GM12878 (cell line): Measurements from ENCODE around the gene FAM111B. TPM values are rescaled to one million over a fixed set of nuclear protein-coding genes. Genes with fewer than 3 reads are reported as not detected.

Experiments
- CREM ChIP-seq: IDR thresholded peaks from 2 replicates; pipeline ENCODE4 v1.6.1; 2014; ENCODE audit warnings: antibody characterized with exemption, low read depth
- EZH2 ChIP-seq: IDR thresholded peaks from 2 replicates; pipeline ENCODE4 v1.6.1; 2012; ENCODE audit warnings: low read depth, mild to moderate bottlenecking, control low read depth, inconsistent platforms, low read length, borderline replicate concordance; ENCODE audit not compliant: control insufficient read depth
- LARP7 ChIP-seq: fragments of 450-650 bp; IDR thresholded peaks from 2 replicates; pipeline ENCODE4 v1.6.1; 2017; ENCODE audit warnings: mild to moderate bottlenecking
- MLLT1 ChIP-seq: fragments of 450-650 bp; IDR thresholded peaks from 2 replicates; pipeline ENCODE4 v1.6.1; 2016; ENCODE audit warnings: mild to moderate bottlenecking
- MTA2 ChIP-seq: fragments of 450-650 bp; IDR thresholded peaks from 2 replicates; pipeline ENCODE4 v1.6.1; 2016; ENCODE audit warnings: low read depth, mild to moderate bottlenecking, moderate library complexity
- MYC ChIP-seq: IDR thresholded peaks from 2 replicates; pipeline ENCODE4 v1.6.1; 2011; ENCODE audit warnings: mild to moderate bottlenecking, low read length, moderate library complexity, inconsistent platforms; ENCODE audit not compliant: insufficient read depth, insufficient replicate concordance, insufficient read length, severe bottlenecking
- SPI1 ChIP-seq: IDR thresholded peaks from 2 replicates; pipeline ENCODE4 v1.6.1; 2011; ENCODE audit warnings: low read depth, mild to moderate bottlenecking, low read length, moderate library complexity, borderline replicate concordance; ENCODE audit not compliant: insufficient read depth
- TCF7 ChIP-seq: IDR thresholded peaks from 2 replicates; pipeline ENCODE4 v1.6.1; 2014; ENCODE audit warnings: antibody characterized with exemption, borderline replicate concordance
- polyA plus RNA-seq, 11 experiments: library from polyadenylated mRNA; depleted of rRNA in 4 of 11; unstranded in 6 of 11; stranded (reverse) in 5 of 11; fragments of >200 nt; fragmentation: Nextera tagmentation in 4 of 11; fragmentation: Illumina TruSeq in 1 of 11; extraction: Ambion mirVana in 4 of 11; extraction: Trizol in 1 of 11; gene quantifications; 1 replicate in 1 of 11; 2 replicates in 10 of 11; pipeline versions ENCODE4 v1.2.1 to v1.2.3, GENCODE V29; 2011 to 2016; ENCODE audit warnings: inconsistent platforms in 2 of 11, missing spikeins in 2 of 11, low read depth in 1 of 11
- total RNA-seq, 4 experiments: library from RNA; depleted of rRNA in 3 of 4; stranded (reverse); fragments of >200 nt in 3 of 4; fragmentation: Illumina TruSeq in 1 of 4; extraction: Trizol in 1 of 4; gene quantifications; 2 replicates each; pipeline versions ENCODE4 v1.2.1 to v1.2.3, GENCODE V29; 2013 to 2021
- TF ChIP-seq, protein P1 (sequence below): fragments of 450-650 bp; IDR thresholded peaks from 2 replicates; pipeline ENCODE4 v1.6.1; 2017; ENCODE audit warnings: mild to moderate bottlenecking
- TF ChIP-seq, protein P2 (sequence below): fragments of 450-650 bp; IDR thresholded peaks from 2 replicates; pipeline ENCODE4 v1.6.1; 2018; ENCODE audit warnings: borderline replicate concordance, mild to moderate bottlenecking; ENCODE audit not compliant: partially characterized antibody
- TF ChIP-seq, protein P3 (sequence below): fragments of 450-650 bp; IDR thresholded peaks from 2 replicates; pipeline ENCODE4 v1.6.1; 2016; ENCODE audit warnings: mild to moderate bottlenecking, moderate library complexity, borderline replicate concordance

FAM111B gene
- total and polyA plus RNA-seq, 10 of the 15 experiments (the other 5 are each of a cell fraction or from before 2014, with no cell fraction given) = 35.9 to 97.2 (median 62.1) TPM

- TF ChIP-seq SPI1 (no peak), TCF7 (no peak), CREM (no peak), EZH2 (no peak), MTA2 (peak; percentile 43; the same call in 1 of the 2 replicates), LARP7 (peak; percentile 12; the same call in 1 of the 2 replicates), MLLT1 (peak; percentile 88), MYC (no peak)
- TF ChIP-seq, protein P1, sequence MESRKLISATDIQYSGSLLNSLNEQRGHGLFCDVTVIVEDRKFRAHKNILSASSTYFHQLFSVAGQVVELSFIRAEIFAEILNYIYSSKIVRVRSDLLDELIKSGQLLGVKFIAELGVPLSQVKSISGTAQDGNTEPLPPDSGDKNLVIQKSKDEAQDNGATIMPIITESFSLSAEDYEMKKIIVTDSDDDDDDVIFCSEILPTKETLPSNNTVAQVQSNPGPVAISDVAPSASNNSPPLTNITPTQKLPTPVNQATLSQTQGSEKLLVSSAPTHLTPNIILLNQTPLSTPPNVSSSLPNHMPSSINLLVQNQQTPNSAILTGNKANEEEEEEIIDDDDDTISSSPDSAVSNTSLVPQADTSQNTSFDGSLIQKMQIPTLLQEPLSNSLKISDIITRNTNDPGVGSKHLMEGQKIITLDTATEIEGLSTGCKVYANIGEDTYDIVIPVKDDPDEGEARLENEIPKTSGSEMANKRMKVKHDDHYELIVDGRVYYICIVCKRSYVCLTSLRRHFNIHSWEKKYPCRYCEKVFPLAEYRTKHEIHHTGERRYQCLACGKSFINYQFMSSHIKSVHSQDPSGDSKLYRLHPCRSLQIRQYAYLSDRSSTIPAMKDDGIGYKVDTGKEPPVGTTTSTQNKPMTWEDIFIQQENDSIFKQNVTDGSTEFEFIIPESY = no peak
- TF ChIP-seq, protein P2, sequence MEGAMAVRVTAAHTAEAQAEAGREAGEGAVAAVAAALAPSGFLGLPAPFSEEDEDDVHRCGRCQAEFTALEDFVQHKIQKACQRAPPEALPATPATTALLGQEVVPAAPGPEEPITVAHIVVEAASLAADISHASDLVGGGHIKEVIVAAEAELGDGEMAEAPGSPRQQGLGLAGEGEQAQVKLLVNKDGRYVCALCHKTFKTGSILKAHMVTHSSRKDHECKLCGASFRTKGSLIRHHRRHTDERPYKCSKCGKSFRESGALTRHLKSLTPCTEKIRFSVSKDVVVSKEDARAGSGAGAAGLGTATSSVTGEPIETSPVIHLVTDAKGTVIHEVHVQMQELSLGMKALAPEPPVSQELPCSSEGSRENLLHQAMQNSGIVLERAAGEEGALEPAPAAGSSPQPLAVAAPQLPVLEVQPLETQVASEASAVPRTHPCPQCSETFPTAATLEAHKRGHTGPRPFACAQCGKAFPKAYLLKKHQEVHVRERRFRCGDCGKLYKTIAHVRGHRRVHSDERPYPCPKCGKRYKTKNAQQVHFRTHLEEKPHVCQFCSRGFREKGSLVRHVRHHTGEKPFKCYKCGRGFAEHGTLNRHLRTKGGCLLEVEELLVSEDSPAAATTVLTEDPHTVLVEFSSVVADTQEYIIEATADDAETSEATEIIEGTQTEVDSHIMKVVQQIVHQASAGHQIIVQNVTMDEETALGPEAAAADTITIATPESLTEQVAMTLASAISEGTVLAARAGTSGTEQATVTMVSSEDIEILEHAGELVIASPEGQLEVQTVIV = no peak
- TF ChIP-seq, protein P3, sequence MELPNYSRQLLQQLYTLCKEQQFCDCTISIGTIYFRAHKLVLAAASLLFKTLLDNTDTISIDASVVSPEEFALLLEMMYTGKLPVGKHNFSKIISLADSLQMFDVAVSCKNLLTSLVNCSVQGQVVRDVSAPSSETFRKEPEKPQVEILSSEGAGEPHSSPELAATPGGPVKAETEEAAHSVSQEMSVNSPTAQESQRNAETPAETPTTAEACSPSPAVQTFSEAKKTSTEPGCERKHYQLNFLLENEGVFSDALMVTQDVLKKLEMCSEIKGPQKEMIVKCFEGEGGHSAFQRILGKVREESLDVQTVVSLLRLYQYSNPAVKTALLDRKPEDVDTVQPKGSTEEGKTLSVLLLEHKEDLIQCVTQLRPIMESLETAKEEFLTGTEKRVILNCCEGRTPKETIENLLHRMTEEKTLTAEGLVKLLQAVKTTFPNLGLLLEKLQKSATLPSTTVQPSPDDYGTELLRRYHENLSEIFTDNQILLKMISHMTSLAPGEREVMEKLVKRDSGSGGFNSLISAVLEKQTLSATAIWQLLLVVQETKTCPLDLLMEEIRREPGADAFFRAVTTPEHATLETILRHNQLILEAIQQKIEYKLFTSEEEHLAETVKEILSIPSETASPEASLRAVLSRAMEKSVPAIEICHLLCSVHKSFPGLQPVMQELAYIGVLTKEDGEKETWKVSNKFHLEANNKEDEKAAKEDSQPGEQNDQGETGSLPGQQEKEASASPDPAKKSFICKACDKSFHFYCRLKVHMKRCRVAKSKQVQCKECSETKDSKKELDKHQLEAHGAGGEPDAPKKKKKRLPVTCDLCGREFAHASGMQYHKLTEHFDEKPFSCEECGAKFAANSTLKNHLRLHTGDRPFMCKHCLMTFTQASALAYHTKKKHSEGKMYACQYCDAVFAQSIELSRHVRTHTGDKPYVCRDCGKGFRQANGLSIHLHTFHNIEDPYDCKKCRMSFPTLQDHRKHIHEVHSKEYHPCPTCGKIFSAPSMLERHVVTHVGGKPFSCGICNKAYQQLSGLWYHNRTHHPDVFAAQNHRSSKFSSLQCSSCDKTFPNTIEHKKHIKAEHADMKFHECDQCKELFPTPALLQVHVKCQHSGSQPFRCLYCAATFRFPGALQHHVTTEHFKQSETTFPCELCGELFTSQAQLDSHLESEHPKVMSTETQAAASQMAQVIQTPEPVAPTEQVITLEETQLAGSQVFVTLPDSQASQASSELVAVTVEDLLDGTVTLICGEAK = no peak
These were observed 67.1 kb downstream of the FAM111B start (continued) for GRCh38 chr11:59173964-59174663.
